Dermis blood vessel endothelial cell (primary cell): ENCODE data around the gene TNFRSF19. TPM values are rescaled to one million over a fixed set of nuclear protein-coding genes. Genes with fewer than 3 reads are reported as not detected.
"Not testable (repeated sequence)": the region's sequence is repeated elsewhere in the genome, so short reads cannot be mapped to it uniquely, and the experiment has no call there.

Source experiments
- DNase-seq: peaks from one replicate; pipeline ENCODE4 v3.0.0; 2010
- total RNA-seq: library from RNA; depleted of rRNA; stranded (reverse); fragments of >200 nt; gene quantifications from 2 replicates; pipeline ENCODE4 v1.2.3, GENCODE V29; 2014

The TNFRSF19 gene
- 0.09 and 0.17 TPM in 2 replicates for total RNA-seq

GRCh38 chr13:23570099-23570920, at the start of gene TNFRSF19:
Gene TNFRSF19, plus strand, starts transcription at chr13:23570412. Its CDS starts 19,772 bp downstream, at chr13:23590184.
- no peak for DNase-seq

- DNase-seq: not testable (repeated sequence)
Measured at GRCh38 chr13:23529926-23530325, 40.3 kb upstream of the TNFRSF19 start.

- DNase-seq: no peak
Measured at GRCh38 chr13:23531446-23531845, 38.8 kb upstream of the TNFRSF19 start.

- no peak for DNase-seq
Measured at GRCh38 chr13:23534090-23534489, 36.1 kb upstream of the TNFRSF19 start.

- DNase-seq: no peak
Measured at GRCh38 chr13:23541221-23541824, 28.9 kb upstream of the TNFRSF19 start.

- no peak for DNase-seq
Measured at GRCh38 chr13:23544668-23545067, 25.5 kb upstream of the TNFRSF19 start.

GRCh38 chr13:23547000-23547590, 23.1 kb upstream of the TNFRSF19 start:
- DNase-seq: peak; percentile 3

DNA sequence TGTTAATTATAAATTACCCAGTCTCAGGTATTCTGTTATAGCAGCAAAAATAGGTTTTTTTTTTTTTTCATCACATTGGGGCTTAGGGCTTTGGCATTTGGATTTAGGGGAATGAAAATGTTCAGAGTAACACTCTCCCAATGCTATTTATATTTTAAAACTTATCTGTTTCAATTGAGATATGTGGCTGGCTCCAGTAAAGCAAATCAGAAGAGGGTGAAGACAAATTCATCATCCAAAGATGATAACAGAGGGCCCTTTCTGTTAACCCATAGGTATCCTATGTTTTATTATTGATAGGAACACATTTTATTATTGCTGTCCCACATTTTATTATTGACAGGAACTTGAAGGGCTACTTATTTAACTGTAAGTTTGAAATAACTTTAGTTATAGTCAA, 20.5 kb upstream of the TNFRSF19 start:
- no peak for DNase-seq

GRCh38 chr13:23550163-23550562, 20.0 kb upstream of the TNFRSF19 start:
- no peak for DNase-seq

GRCh38 chr13:23551213-23552008, 18.8 kb upstream of the TNFRSF19 start:
- no peak for DNase-seq

GRCh38 chr13:23552171-23552570, 18.0 kb upstream of the TNFRSF19 start:
- no peak for DNase-seq

DNA sequence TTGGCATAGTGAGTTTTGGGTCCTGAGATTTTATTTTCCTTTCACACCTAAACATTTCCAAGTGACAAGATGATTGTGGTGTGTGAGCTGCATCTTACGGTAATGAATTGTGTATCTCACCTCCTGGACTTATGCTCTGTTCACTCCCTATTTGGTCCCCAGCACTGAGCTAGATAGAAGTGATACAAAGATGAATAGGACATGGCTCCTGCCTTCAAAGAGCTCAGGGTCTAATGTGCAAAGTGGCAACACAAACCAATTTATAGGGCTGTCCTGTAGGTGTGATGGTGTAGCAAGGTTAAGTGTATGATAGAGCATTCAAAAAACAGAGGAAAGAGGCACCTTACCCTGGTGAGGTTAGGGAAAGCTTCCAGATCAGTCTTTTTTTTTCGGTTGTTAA, 17.6 kb upstream of the TNFRSF19 start:
- DNase-seq: no peak

- no peak for DNase-seq
Measured at GRCh38 chr13:23554000-23554399, 16.2 kb upstream of the TNFRSF19 start.

GRCh38 chr13:23557043-23557442, 13.2 kb upstream of the TNFRSF19 start:
- no peak for DNase-seq

- DNase-seq: no peak
Measured at GRCh38 chr13:23557733-23558132, 12.5 kb upstream of the TNFRSF19 start.

GRCh38 chr13:23558675-23559536, 11.3 kb upstream of the TNFRSF19 start:
- peak; percentile 45 for DNase-seq

DNA sequence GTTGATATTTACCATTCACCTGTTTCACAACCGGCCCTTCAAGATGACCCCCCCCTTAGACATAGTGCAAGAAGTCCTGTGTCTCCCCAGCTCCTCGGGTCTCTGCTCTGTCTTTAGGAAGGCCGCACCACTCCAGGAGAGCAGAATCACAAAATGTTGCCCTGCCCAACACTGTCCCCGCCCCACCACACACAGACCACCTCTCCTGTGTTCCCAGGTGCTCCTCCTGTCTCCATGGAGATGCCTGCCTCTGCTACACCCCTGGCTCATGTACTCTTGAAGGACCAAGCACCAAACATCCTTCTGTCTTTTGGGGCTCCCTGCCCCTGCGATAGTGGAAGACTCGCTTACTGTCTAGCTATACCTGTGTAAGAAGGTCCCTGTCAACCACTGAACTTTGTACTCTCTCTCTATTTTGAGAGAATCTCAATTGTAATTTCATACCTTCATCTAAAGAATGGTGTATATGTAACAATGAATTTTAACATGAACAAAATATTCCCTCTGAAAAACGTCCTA, 9.6 kb upstream of the TNFRSF19 start:
- DNase-seq: no peak

- DNase-seq: no peak
Measured at GRCh38 chr13:23561261-23561660, 9.0 kb upstream of the TNFRSF19 start.

DNA sequence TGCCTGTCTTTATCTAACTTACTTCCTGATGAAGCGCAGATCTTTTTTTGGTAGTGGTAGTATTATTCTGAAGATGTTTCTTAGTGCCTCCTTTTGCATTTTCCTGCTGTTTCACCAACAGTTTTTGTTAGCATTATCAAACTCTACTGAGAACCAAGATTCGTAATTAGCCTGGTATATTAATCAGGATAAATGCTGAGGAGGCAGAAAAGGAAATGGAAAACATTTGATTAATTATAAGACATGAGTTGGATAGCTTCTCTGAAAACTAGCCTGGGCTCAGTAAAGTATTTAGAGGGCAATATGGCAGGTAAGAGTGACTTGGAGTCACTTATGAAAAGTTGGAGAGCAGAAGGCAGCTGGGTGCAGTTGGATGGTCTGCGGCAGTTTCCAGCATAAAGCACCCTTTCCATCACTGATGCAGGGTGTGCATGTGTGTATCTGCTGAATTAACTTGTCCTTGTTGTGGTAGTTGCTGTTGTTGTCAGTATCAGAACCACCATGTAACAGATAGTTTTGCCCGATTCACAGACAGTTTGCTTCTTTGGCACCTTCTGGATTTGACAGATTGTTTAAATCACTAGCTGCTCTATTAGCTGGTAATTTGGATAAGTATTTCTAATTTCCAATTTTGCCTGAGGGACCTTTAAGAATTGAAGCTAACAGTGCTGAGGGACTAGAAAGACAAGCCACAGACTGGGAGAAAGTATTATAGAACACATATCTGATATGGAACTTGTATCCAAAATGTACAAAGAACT, 6.9 kb upstream of the TNFRSF19 start:
- no peak for DNase-seq

DNA sequence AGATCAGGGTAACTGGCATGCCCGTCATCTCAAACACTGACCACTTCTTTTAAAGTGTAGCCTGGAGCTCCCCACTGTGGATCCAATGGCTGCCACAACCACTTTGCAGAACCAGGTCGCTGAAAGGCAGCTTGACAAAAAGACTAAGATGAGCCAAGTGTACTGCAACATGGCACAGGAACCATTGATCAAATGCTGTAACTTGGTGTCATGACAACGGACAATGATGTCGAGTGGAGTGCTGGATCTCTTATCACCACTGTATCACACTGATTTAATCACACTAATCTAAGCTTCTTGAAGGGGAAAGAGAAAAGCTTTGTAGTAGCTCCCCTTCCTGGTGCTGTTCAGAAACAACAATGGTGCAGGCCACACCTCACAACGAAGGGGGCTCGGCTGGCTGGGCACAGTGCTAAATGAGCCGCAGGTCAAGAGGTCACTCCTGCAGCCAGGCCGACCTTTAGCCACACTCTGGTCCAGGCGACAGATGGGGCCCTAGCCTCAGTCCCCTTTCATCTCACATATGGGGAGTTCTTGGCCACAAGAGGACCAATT, 2.2 kb upstream of the TNFRSF19 start:
- no peak for DNase-seq

DNA sequence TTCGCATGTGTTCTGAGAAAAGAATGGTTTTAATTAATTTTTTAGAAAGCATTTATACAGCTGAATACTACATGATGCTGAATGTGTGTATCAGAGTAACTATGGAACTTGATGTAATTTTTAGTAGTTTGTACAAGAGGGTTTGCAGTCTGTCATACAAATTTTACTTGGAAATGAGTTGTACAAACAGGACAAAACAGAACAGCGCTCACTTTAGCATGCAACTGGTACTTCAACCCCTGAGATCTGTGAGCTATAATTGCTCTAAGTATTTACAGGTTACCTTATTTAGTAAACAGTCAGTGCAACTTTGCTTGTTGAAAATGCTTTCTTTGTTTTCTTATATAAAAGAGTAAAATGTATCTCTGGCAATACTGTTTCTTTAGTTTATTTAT, 706 bp downstream of the TNFRSF19 start:
- DNase-seq: no peak
